ENCODE results near the gene ZNF136. TPM values are rescaled to one million over a fixed set of nuclear protein-coding genes. Genes with fewer than 3 reads are reported as not detected.

ZNF136 gene
- total RNA-seq, 1 donor from 2014 or later, result 12.4 TPM

DNA sequence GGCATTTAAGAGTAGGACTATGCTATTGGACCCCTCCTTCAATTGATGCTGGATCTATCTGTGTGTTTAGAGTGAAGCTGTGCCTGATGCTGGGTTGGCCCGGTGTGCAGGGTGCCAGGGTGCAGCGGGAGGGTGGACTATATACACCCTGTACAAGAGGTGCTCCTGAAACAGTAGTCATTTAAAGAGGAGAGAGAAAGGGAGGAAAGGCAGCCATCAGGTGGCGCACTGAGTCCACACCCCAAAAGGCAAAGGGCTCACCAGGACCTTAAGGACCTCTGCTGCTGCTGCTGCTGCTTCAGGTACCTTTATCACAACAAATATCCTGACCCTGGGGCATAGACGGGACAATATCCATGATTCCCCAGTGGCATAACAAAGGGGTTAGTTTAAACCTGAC lies 39.4 kb downstream of the ZNF136 start:
- TF ChIP-seq, protein P1, sequence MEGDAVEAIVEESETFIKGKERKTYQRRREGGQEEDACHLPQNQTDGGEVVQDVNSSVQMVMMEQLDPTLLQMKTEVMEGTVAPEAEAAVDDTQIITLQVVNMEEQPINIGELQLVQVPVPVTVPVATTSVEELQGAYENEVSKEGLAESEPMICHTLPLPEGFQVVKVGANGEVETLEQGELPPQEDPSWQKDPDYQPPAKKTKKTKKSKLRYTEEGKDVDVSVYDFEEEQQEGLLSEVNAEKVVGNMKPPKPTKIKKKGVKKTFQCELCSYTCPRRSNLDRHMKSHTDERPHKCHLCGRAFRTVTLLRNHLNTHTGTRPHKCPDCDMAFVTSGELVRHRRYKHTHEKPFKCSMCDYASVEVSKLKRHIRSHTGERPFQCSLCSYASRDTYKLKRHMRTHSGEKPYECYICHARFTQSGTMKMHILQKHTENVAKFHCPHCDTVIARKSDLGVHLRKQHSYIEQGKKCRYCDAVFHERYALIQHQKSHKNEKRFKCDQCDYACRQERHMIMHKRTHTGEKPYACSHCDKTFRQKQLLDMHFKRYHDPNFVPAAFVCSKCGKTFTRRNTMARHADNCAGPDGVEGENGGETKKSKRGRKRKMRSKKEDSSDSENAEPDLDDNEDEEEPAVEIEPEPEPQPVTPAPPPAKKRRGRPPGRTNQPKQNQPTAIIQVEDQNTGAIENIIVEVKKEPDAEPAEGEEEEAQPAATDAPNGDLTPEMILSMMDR (IDR thresholded peaks at IDR 0.05; ENCODE audit: unreplicated experiment), result no peak
- no peak for DNase-seq (ENCODE audit: low spot score)
- Mint-ChIP-seq H3K36me3 (ENCODE audit: low read depth, unreplicated experiment) (peaks cover 40% of the 10 kb centered on the region), H3K27ac (ENCODE audit: unreplicated experiment) (no peak overlapping the region), H3K4me1 (ENCODE audit: unreplicated experiment) (no peaks in the 10 kb centered on the region), H3K27me3 (ENCODE audit: unreplicated experiment) (peaks cover 7% of the 10 kb centered on the region), H3K9me3 (ENCODE audit: unreplicated experiment) (peaks cover 32% of the 10 kb centered on the region), H3K4me3 (ENCODE audit: unreplicated experiment) (peak overlapping the region; percentile 25)

GRCh38 chr19:12205296-12205695 lies 42.4 kb downstream of the ZNF136 start:
- TF ChIP-seq, protein P1 (IDR thresholded peaks at IDR 0.05; ENCODE audit: unreplicated experiment), result no peak
- peaks cover 68% of the 10 kb centered on the region for H3K36me3 Mint-ChIP-seq (ENCODE audit: low read depth, unreplicated experiment)
- H3K4me1 Mint-ChIP-seq (ENCODE audit: unreplicated experiment), result no peaks in the 10 kb centered on the region
- DNase-seq (ENCODE audit: low spot score), result no peak
- H3K27ac Mint-ChIP-seq (ENCODE audit: unreplicated experiment), result no peak overlapping the region
- peaks cover 7% of the 10 kb centered on the region for H3K27me3 Mint-ChIP-seq (ENCODE audit: unreplicated experiment)
- peaks cover 41% of the 10 kb centered on the region for H3K9me3 Mint-ChIP-seq (ENCODE audit: unreplicated experiment)
- H3K4me3 Mint-ChIP-seq (ENCODE audit: unreplicated experiment), result no peak overlapping the region

GRCh38 chr19:12208221-12208620 lies 45.3 kb downstream of the ZNF136 start:
- Mint-ChIP-seq H3K9me3 (ENCODE audit: unreplicated experiment) (peaks cover 42% of the 10 kb centered on the region), H3K4me1 (ENCODE audit: unreplicated experiment) (no peaks in the 10 kb centered on the region), H3K36me3 (ENCODE audit: low read depth, unreplicated experiment) (peaks cover 56% of the 10 kb centered on the region), H3K27me3 (ENCODE audit: unreplicated experiment) (peaks cover 7% of the 10 kb centered on the region), H3K4me3 (ENCODE audit: unreplicated experiment) (peak overlapping the region; percentile 65), H3K27ac (ENCODE audit: unreplicated experiment) (no peak overlapping the region)
- TF ChIP-seq, protein P1 (IDR thresholded peaks at IDR 0.05; ENCODE audit: unreplicated experiment), result no peak
- DNase-seq (ENCODE audit: low spot score), result no peak

- Mint-ChIP-seq H3K4me1 (ENCODE audit: unreplicated experiment) (no peaks in the 10 kb centered on the region), H3K4me3 (ENCODE audit: unreplicated experiment) (no peak overlapping the region), H3K27me3 (ENCODE audit: unreplicated experiment) (peaks cover 3% of the 10 kb centered on the region), H3K27ac (ENCODE audit: unreplicated experiment) (no peak overlapping the region), H3K36me3 (ENCODE audit: low read depth, unreplicated experiment) (peaks cover 40% of the 10 kb centered on the region), H3K9me3 (ENCODE audit: unreplicated experiment) (peaks cover 31% of the 10 kb centered on the region)
- TF ChIP-seq, protein P1 (IDR thresholded peaks at IDR 0.05; ENCODE audit: unreplicated experiment), result no peak
- DNase-seq (ENCODE audit: low spot score), result no peak
Measured at GRCh38 chr19:12217332-12217731, 54.4 kb downstream of the ZNF136 start.

DNA sequence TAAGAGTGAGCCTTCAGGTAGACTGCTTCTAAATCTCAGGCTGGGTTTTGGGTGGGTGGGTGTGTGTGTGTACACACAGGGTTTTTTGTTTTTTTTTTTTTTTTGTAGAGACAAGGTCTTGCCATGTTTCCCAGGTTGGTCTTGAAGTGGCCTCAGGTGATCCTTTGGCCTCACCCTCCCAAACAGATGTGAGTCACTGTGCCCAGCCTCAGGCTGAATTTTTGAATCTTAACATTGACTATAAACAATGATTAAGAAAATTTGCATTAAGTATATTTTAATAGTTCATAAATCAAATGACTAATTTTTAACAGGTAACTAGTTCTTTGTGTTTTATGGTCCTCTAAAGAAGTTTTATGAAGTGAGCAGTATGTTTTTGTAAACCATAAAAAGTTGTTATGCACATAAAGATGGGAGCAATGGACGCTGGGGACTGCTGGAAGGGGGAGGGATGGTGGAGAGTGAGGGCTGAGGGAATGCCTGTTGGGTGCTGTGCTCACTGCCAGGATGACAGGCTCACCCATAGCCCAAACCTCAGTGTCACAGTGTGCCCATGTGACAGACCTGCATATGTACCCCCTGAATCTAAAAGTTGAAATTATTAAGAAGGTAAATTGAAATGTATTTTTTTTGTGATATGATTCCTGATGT lies 60.2 kb downstream of the ZNF136 start:
- Mint-ChIP-seq H3K9me3 (ENCODE audit: unreplicated experiment) (peaks cover 24% of the 10 kb centered on the region), H3K4me1 (ENCODE audit: unreplicated experiment) (no peaks in the 10 kb centered on the region), H3K4me3 (ENCODE audit: unreplicated experiment) (no peak overlapping the region), H3K36me3 (ENCODE audit: low read depth, unreplicated experiment) (peaks cover 41% of the 10 kb centered on the region), H3K27me3 (ENCODE audit: unreplicated experiment) (no peaks in the 10 kb centered on the region), H3K27ac (ENCODE audit: unreplicated experiment) (no peak overlapping the region)
- TF ChIP-seq, protein P1 (IDR thresholded peaks at IDR 0.05; ENCODE audit: unreplicated experiment), result no peak
- no peak for DNase-seq (ENCODE audit: low spot score)
